GM13977 (cell line): Measurements from ENCODE around the gene GIMD1.

Source experiments
- DNase-seq: peaks from one replicate; pipeline ENCODE4 v3.0.0; 2012; ENCODE audit warnings: low spot score
- in situ Hi-C: fragments of 300-500 bp; cut with MboI; formaldehyde crosslinking; loops from one replicate; pipeline ENCODE4 v1.12.0; 2022; ENCODE audit warnings: low sequenced_read_pairs, low pct_unique_long_range_greater_than_20kb, mixed read lengths, inconsistent platforms; ENCODE audit not compliant: unreplicated experiment
- TF ChIP-seq, protein P1 (sequence below): IDR thresholded peaks from 2 replicates; pipeline ENCODE4 v1.5.1; 2012; ENCODE audit warnings: mild to moderate bottlenecking, control low read depth; ENCODE audit not compliant: insufficient read depth; ENCODE audit errors: extremely low read depth, missing control alignments

GIMD1 gene

GRCh38 chr4:106367072-106367471 lies 1.5 kb downstream of the GIMD1 start:
- in situ Hi-C loops = no loop called here

GRCh38 chr4:106366026-106366425 lies 2.6 kb downstream of the GIMD1 start:
- DNase-seq = no peak
- in situ Hi-C loops = no loop called here
- TF ChIP-seq, protein P1, sequence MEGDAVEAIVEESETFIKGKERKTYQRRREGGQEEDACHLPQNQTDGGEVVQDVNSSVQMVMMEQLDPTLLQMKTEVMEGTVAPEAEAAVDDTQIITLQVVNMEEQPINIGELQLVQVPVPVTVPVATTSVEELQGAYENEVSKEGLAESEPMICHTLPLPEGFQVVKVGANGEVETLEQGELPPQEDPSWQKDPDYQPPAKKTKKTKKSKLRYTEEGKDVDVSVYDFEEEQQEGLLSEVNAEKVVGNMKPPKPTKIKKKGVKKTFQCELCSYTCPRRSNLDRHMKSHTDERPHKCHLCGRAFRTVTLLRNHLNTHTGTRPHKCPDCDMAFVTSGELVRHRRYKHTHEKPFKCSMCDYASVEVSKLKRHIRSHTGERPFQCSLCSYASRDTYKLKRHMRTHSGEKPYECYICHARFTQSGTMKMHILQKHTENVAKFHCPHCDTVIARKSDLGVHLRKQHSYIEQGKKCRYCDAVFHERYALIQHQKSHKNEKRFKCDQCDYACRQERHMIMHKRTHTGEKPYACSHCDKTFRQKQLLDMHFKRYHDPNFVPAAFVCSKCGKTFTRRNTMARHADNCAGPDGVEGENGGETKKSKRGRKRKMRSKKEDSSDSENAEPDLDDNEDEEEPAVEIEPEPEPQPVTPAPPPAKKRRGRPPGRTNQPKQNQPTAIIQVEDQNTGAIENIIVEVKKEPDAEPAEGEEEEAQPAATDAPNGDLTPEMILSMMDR = no peak

More at GRCh38 chr4:106367072-106367471, 1.5 kb downstream of the GIMD1 start:
- TF ChIP-seq, protein P1 = no peak
- DNase-seq = no peak

- TF ChIP-seq, protein P1 = no peak
- no peak for DNase-seq
- in situ Hi-C loops = no loop called here
Measured at GRCh38 chr4:106365613-106366012, 3.0 kb downstream of the GIMD1 start.

GRCh38 chr4:106364282-106364681 lies 4.3 kb downstream of the GIMD1 start:
- TF ChIP-seq, protein P1 = no peak
- in situ Hi-C loops = no loop called here
- DNase-seq = no peak

DNA sequence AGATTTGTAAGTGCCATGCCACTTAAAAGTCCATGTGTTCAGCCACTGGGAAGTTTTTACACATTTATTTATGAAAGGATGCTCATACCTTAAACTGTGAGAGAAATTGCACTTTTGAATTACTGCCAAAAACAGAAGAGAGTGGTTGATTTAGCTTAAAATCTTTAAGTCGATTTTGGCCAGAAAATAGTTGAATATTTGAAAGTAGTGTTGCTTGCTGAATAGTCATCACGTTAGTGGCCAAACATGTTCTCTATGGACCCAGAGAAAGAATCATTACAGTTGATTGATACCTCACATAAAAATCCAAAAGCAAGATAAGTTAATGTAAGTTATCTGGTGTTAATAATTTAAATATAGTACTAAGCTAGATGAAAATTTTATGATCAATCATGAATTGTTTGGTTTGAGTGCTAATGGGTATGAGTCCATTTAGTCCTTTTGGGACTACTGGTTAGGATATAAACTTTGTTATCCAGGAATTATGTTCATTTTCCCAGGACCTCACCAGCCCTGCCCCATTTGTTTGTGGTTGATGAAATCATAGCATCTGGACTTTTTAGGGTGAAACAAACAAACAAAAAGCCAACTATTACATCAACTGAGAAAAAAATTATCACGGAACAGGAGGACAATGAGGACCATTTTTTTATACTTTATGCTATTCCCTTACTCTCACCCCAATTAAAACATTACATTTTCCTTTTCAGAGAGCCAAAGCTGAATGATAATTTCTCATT lies 6.3 kb downstream of the GIMD1 start:
- in situ Hi-C loops = no loop called here
- TF ChIP-seq, protein P1 = no peak
- DNase-seq = no peak

DNA sequence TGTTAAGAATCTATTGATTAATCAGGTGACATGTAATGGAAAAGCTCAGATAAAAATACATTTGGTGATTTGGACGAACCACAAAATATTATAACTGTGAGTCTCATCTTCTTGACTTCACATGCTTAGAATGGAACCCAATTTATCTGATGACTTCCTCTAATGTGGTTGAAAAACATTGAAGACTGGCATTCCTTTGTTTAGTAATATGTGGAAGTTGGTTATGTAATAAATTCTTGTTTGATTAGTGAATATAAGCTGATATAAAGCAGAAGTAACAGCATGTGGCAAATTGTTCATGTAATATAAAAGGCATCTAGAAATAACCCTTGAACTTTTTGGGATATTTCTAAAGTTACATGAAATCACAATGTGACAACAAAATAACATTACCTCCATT lies 9.7 kb downstream of the GIMD1 start:
- TF ChIP-seq, protein P1 = no peak
- in situ Hi-C loops = no loop called here
- no peak for DNase-seq
